Fibroblast of lung (primary cell): ENCODE data around the gene ARFIP2. TPM values are rescaled to one million over a fixed set of nuclear protein-coding genes. Genes with fewer than 3 reads are reported as not detected.
A peak's percentile ranks its signal among the peaks of the same experiment; 100 is the strongest.

Experiments used
- DNase-seq, 2 donors: peaks; one replicate each; pipeline versions ENCODE4 v3.0.0 to v3.0.0-alpha.2; 2010; ENCODE audit warnings: low read depth in 2 of 2
- H2AFZ ChIP-seq: 2 replicates; pipeline ENCODE4 v1.5.1; 2012; ENCODE audit warnings: low read length, control low read depth, inconsistent platforms
- H3K27ac ChIP-seq: 2 replicates; pipeline ENCODE4 v1.5.1; 2011; ENCODE audit warnings: low read length, control low read depth; ENCODE audit not compliant: insufficient read depth
- H3K27me3 ChIP-seq: 2 replicates; pipeline ENCODE4 v1.5.1; 2011; ENCODE audit warnings: mild to moderate bottlenecking, low read length; ENCODE audit not compliant: control insufficient read depth, insufficient read depth
- H3K36me3 ChIP-seq: 2 replicates; pipeline ENCODE4 v1.5.1; 2011; ENCODE audit warnings: low read length; ENCODE audit not compliant: control insufficient read depth, insufficient read depth
- H3K4me1 ChIP-seq: 2 replicates; pipeline ENCODE4 v1.5.1; 2011; ENCODE audit warnings: low read length; ENCODE audit not compliant: control insufficient read depth, insufficient read depth; ENCODE audit errors: extremely low read depth
- H3K4me2 ChIP-seq: 2 replicates; pipeline ENCODE4 v1.5.1; 2011; ENCODE audit warnings: low read length, control low read depth; ENCODE audit not compliant: insufficient read depth; ENCODE audit errors: extremely low read depth
- H3K4me3 ChIP-seq, 4 experiments: fragments of 200-600 bp in 1 of 4; sonication (generic) in 1 of 4; replicated peaks in 1 of 4; 2 replicates each; pipeline ENCODE4 v1.5.1; 2011 to 2016; ENCODE audit warnings: low read length in 4 of 4, low read depth in 3 of 4, mild to moderate bottlenecking in 3 of 4, control low read depth in 2 of 4, inconsistent platforms in 1 of 4, mixed read lengths in 1 of 4; ENCODE audit not compliant: insufficient read depth in 1 of 4; ENCODE audit errors: control extremely low read depth in 1 of 4
- H3K79me2 ChIP-seq: 2 replicates; pipeline ENCODE4 v1.5.1; 2012; ENCODE audit warnings: mild to moderate bottlenecking, low read length, inconsistent platforms; ENCODE audit not compliant: control insufficient read depth, insufficient read depth
- H3K9ac ChIP-seq: 2 replicates; pipeline ENCODE4 v1.5.1; 2011; ENCODE audit warnings: mild to moderate bottlenecking, low read length, control low read depth; ENCODE audit not compliant: insufficient read depth
- H3K9me3 ChIP-seq: 2 replicates; pipeline ENCODE4 v1.5.1; 2012; ENCODE audit warnings: low read depth, low read length; ENCODE audit not compliant: control insufficient read depth, insufficient read depth
- H4K20me1 ChIP-seq: 2 replicates; pipeline ENCODE4 v1.5.1; 2011; ENCODE audit warnings: low read length; ENCODE audit not compliant: control insufficient read depth, insufficient read depth; ENCODE audit errors: extremely low read depth
- CTCF ChIP-seq, 2 donors: IDR thresholded peaks in 1 of 2; conservative IDR thresholded peaks in 1 of 2; 1 replicate in 1 of 2; 2 replicates in 1 of 2; pipeline ENCODE4 v1.5.1; 2011 to 2012; ENCODE audit warnings: low read length in 2 of 2, control low read depth in 1 of 2, inconsistent platforms in 1 of 2, low read depth in 1 of 2, mild to moderate bottlenecking in 1 of 2
- EZH2 ChIP-seq: IDR thresholded peaks from 2 replicates; pipeline ENCODE4 v1.5.1; 2012; ENCODE audit warnings: low read length, control low read depth, mild to moderate bottlenecking; ENCODE audit errors: missing control alignments
- polyA plus RNA-seq, 2 donors: library from polyadenylated mRNA; depleted of rRNA in 1 of 2; stranded (reverse) in 1 of 2; unstranded in 1 of 2; fragments of >200 nt; gene quantifications; 2 replicates each; pipeline ENCODE4 v1.2.1, GENCODE V29; 2011 to 2012; ENCODE audit warnings: missing spikeins in 1 of 2
- total RNA-seq: library from RNA; depleted of rRNA; stranded (reverse); fragments of >200 nt; gene quantifications from 2 replicates; pipeline ENCODE4 v1.2.1, GENCODE V29; 2014

The ARFIP2 gene
- total and polyA plus RNA-seq, 2 donors (not counting 1 experiment from before 2014, with no cell fraction given), result 47.6 to 75.5 TPM

- no peak overlapping the region for H2AFZ ChIP-seq
- H3K36me3 ChIP-seq, result peaks cover 5% of the 10 kb centered on the region
- peak overlapping the region in 1 of 4 experiments; percentile 38 for H3K4me3 ChIP-seq
- DNase-seq, result peak; percentile 43 to 68
- H4K20me1 ChIP-seq, result no peaks in the 10 kb centered on the region
- peaks cover 2% of the 10 kb centered on the region for H3K4me1 ChIP-seq
- H3K4me2 ChIP-seq, result no peak overlapping the region
- H3K9me3 ChIP-seq, result no peaks in the 10 kb centered on the region
- H3K79me2 ChIP-seq, result no peaks in the 10 kb centered on the region
- TF ChIP-seq CTCF (conservative IDR thresholded peaks at IDR 0.05 in 1 of 2, IDR thresholded peaks at IDR 0.05 in 1 of 2; ENCODE audit: low read depth in 1 of 2, low read length in 2 of 2) (no peak), EZH2 (no peak)
- H3K27me3 ChIP-seq, result no peaks in the 10 kb centered on the region
- H3K27ac ChIP-seq, result no peak overlapping the region
- no peak overlapping the region for H3K9ac ChIP-seq
Measured at GRCh38 chr11:6498121-6498520, 17.0 kb upstream of the ARFIP2 start.

GRCh38 chr11:6497069-6497839 lies 16.1 kb upstream of the ARFIP2 start, which contains the start of gene DNHD1:
DNHD1 (plus strand) TSS chr11:6497280; CDS start chr11:6498216, 936 bp downstream.
- H3K4me3 ChIP-seq, result peak within 1 kb of the TSS in 2 of 4 experiments; percentile 36 to 38
- peaks cover 2% of the 10 kb centered on the region for H3K4me1 ChIP-seq
- peak in 1 of 2 donors; percentile 24 for DNase-seq
- no peaks in the 10 kb centered on the region for H3K79me2 ChIP-seq
- H3K27ac ChIP-seq, result peak within 1 kb of the TSS; percentile 59
- H3K27me3 ChIP-seq, result no peaks in the 10 kb centered on the region
- peak within 1 kb of the TSS; percentile 27 for H2AFZ ChIP-seq
- TF ChIP-seq EZH2, result no peak
- TF ChIP-seq CTCF (conservative IDR thresholded peaks at IDR 0.05 in 1 of 2, IDR thresholded peaks at IDR 0.05 in 1 of 2; ENCODE audit: low read depth in 1 of 2, low read length in 2 of 2), result no peak
- H3K9ac ChIP-seq, result peak within 1 kb of the TSS; percentile 1
- peak within 1 kb of the TSS; percentile 84 for H3K4me2 ChIP-seq
- H3K9me3 ChIP-seq, result no peaks in the 10 kb centered on the region
- no peaks in the 10 kb centered on the region for H4K20me1 ChIP-seq
- peaks cover 5% of the 10 kb centered on the region for H3K36me3 ChIP-seq

GRCh38 chr11:6489306-6489705 lies 8.2 kb upstream of the ARFIP2 start:
- H3K9me3 ChIP-seq, result no peaks in the 10 kb centered on the region
- H3K4me1 ChIP-seq, result no peaks in the 10 kb centered on the region
- DNase-seq, result no peak
- no peak overlapping the region for H3K9ac ChIP-seq
- H4K20me1 ChIP-seq, result no peaks in the 10 kb centered on the region
- peaks cover 9% of the 10 kb centered on the region for H3K36me3 ChIP-seq
- no peak overlapping the region for H3K4me2 ChIP-seq
- no peak overlapping the region for H2AFZ ChIP-seq
- H3K27ac ChIP-seq, result no peak overlapping the region
- no peak overlapping the region for H3K4me3 ChIP-seq
- TF ChIP-seq CTCF (conservative IDR thresholded peaks at IDR 0.05 in 1 of 2, IDR thresholded peaks at IDR 0.05 in 1 of 2; ENCODE audit: low read depth in 1 of 2, low read length in 2 of 2), result no peak
- no peak for TF ChIP-seq EZH2
- no peaks in the 10 kb centered on the region for H3K79me2 ChIP-seq
- no peaks in the 10 kb centered on the region for H3K27me3 ChIP-seq
